Mesenchymal stem cell (in vitro differentiated cells and primary cell): ENCODE data around the gene ZNF75A.

Source experiments
- DNase-seq: peaks from one replicate; pipeline ENCODE4 v3.0.0-alpha.2; 2013
- H2AFZ ChIP-seq: one replicate; pipeline ENCODE4 v1.6.1; 2013; ENCODE audit warnings: low read depth, mild to moderate bottlenecking, control low read depth, inconsistent platforms, low read length, moderate library complexity
- H2AK5ac ChIP-seq: 2 replicates; pipeline ENCODE4 v1.6.1; 2013; ENCODE audit warnings: low read length, moderate library complexity, mild to moderate bottlenecking, inconsistent platforms; ENCODE audit not compliant: severe bottlenecking
- H2BK120ac ChIP-seq: one replicate; pipeline ENCODE4 v1.6.1; 2013; ENCODE audit warnings: low read depth, mild to moderate bottlenecking, inconsistent platforms, low read length, moderate library complexity
- H2BK12ac ChIP-seq, 2 experiments: one replicate each; pipeline ENCODE4 v1.6.1; 2013; ENCODE audit warnings: inconsistent platforms in 2 of 2, low read length in 2 of 2, mild to moderate bottlenecking in 2 of 2, moderate library complexity in 2 of 2, control low read depth in 1 of 2
- H2BK15ac ChIP-seq: one replicate; pipeline ENCODE4 v1.6.1; 2013; ENCODE audit warnings: mild to moderate bottlenecking, low read depth, inconsistent platforms; ENCODE audit not compliant: poor library complexity, severe bottlenecking
- H2BK5ac ChIP-seq: 2 replicates; pipeline ENCODE4 v1.6.1; 2013; ENCODE audit warnings: low read depth, mild to moderate bottlenecking, low read length, control low read depth, inconsistent platforms; ENCODE audit not compliant: poor library complexity, severe bottlenecking
- H3K14ac ChIP-seq, 2 experiments: one replicate each; pipeline ENCODE4 v1.6.1; 2013; ENCODE audit warnings: inconsistent platforms in 2 of 2, low read length in 2 of 2, control low read depth in 1 of 2, mild to moderate bottlenecking in 1 of 2, moderate library complexity in 1 of 2
- H3K18ac ChIP-seq, 2 experiments: one replicate each; pipeline ENCODE4 v1.6.1; 2013; ENCODE audit warnings: inconsistent platforms in 2 of 2, low read length in 2 of 2, control low read depth in 1 of 2, low read depth in 1 of 2, mild to moderate bottlenecking in 1 of 2
- H3K23ac ChIP-seq, 2 experiments: one replicate each; pipeline ENCODE4 v1.6.1; 2013; ENCODE audit warnings: inconsistent platforms in 2 of 2, low read length in 2 of 2, mild to moderate bottlenecking in 2 of 2, moderate library complexity in 2 of 2, control low read depth in 1 of 2
- H3K27ac ChIP-seq: 2 replicates; pipeline ENCODE4 v1.5.1; 2013; ENCODE audit warnings: mild to moderate bottlenecking, moderate library complexity, low read length, control low read depth, inconsistent platforms; ENCODE audit not compliant: poor library complexity, severe bottlenecking
- H3K27me3 ChIP-seq, 2 experiments: 2 replicates each; pipeline versions ENCODE4 v1.6.1 to v1.7.0; 2013; ENCODE audit warnings: low read length in 2 of 2, mild to moderate bottlenecking in 2 of 2, moderate library complexity in 2 of 2, control low read depth in 1 of 2, inconsistent platforms in 1 of 2; ENCODE audit not compliant: control insufficient read depth in 1 of 2, insufficient read depth in 1 of 2
- H3K36me3 ChIP-seq, 2 experiments: 2 replicates each; pipeline versions ENCODE4 v1.6.1 to v1.7.0; 2013; ENCODE audit warnings: low read length in 2 of 2, control low read depth in 1 of 2, inconsistent platforms in 1 of 2, low read depth in 1 of 2, mild to moderate bottlenecking in 1 of 2; ENCODE audit not compliant: insufficient read depth in 2 of 2, control insufficient read depth in 1 of 2
- H3K4ac ChIP-seq, 2 experiments: one replicate each; pipeline ENCODE4 v1.6.1; 2013; ENCODE audit warnings: inconsistent platforms in 2 of 2, low read length in 2 of 2, mild to moderate bottlenecking in 2 of 2, moderate library complexity in 2 of 2, control low read depth in 1 of 2, low read depth in 1 of 2
- H3K4me1 ChIP-seq: 2 replicates; pipeline ENCODE4 v1.6.1; 2013; ENCODE audit warnings: low read depth, low read length, control low read depth; ENCODE audit not compliant: control insufficient read depth, insufficient read depth
- H3K4me2 ChIP-seq: 2 replicates; pipeline ENCODE4 v1.6.1; 2013; ENCODE audit warnings: low read length, mild to moderate bottlenecking, inconsistent platforms; ENCODE audit not compliant: poor library complexity, severe bottlenecking
- H3K4me3 ChIP-seq, 2 experiments: 2 replicates each; pipeline versions ENCODE4 v1.5.1 to v1.7.0; 2013; ENCODE audit warnings: low read length in 2 of 2, mild to moderate bottlenecking in 2 of 2, control low read depth in 1 of 2, low read depth in 1 of 2; ENCODE audit not compliant: insufficient read depth in 1 of 2
- H3K79me1 ChIP-seq: replicated peaks from 2 replicates; pipeline ENCODE4 v1.6.1; 2013; ENCODE audit warnings: mild to moderate bottlenecking, control low read depth, low read length, inconsistent platforms; ENCODE audit not compliant: poor library complexity, severe bottlenecking
- H3K9ac ChIP-seq: 2 replicates; pipeline ENCODE4 v1.7.0; 2013; ENCODE audit warnings: mild to moderate bottlenecking, low read length, moderate library complexity
- H3K9me3 ChIP-seq: 2 replicates; pipeline ENCODE4 v1.7.0; 2013; ENCODE audit warnings: mild to moderate bottlenecking, low read length; ENCODE audit not compliant: control insufficient read depth
- H4K8ac ChIP-seq: one replicate; pipeline ENCODE4 v1.6.1; 2013; ENCODE audit warnings: inconsistent platforms, mild to moderate bottlenecking, low read length, moderate library complexity
- H4K91ac ChIP-seq: one replicate; pipeline ENCODE4 v1.6.1; 2013; ENCODE audit warnings: mild to moderate bottlenecking, low read length, inconsistent platforms
- WGBS: methylation state at CpG from one replicate; pipeline ENCODE4 v1.1.7; 2013; ENCODE audit warnings: mixed read lengths; 5-methylcytosine and 5-hydroxymethylcytosine counted together

Gene ZNF75A

DNA sequence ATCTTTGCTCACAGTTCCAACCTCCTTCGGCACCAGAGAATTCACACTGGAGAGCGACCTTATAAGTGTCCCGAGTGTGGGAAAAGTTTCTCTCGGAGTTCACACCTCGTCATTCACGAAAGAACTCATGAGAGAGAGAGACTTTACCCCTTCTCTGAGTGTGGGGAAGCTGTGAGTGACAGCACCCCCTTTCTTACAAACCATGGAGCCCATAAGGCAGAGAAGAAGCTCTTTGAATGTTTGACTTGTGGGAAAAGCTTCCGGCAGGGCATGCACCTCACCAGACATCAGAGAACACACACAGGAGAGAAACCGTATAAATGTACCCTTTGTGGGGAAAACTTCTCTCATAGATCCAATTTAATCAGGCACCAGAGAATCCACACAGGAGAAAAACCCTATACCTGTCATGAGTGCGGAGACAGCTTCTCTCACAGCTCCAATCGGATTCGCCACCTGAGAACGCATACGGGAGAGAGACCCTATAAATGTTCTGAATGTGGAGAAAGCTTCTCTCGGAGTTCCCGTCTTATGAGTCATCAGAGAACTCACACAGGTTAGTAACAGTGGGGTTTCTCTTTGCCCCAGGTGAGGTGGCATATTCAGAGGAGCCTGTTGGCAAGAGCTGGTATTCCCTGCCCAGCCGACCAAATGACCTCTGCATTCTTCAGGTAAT is 15.2 kb upstream of the ZNF75A start:
- peaks cover 57% of the 10 kb centered on the region for H3K79me1 ChIP-seq
- H4K91ac ChIP-seq = no peak overlapping the region
- H3K27ac ChIP-seq = no peak overlapping the region
- no peak overlapping the region for H3K4ac ChIP-seq
- H3K9ac ChIP-seq = no peak overlapping the region
- peaks cover 72% of the 10 kb centered on the region for H3K9me3 ChIP-seq
- H3K4me1 ChIP-seq = peaks cover 7% of the 10 kb centered on the region
- 98% methylated on average over 16 of the region's 16 CpGs for WGBS
- H2BK12ac ChIP-seq = no peak overlapping the region
- no peak overlapping the region for H3K23ac ChIP-seq
- H2AFZ ChIP-seq = no peak overlapping the region
- no peak overlapping the region for H3K14ac ChIP-seq
- H3K4me2 ChIP-seq = no peak overlapping the region
- H2AK5ac ChIP-seq = no peak overlapping the region
- no peak overlapping the region for H4K8ac ChIP-seq
- H3K27me3 ChIP-seq = no peaks in the 10 kb centered on the region
- H3K36me3 ChIP-seq = peaks cover 71 to 87% of the 10 kb centered on the region in 2 experiments
- peak overlapping the region in 1 of 2 experiments; percentile 64 for H3K4me3 ChIP-seq
- DNase-seq = no peak
- H2BK120ac ChIP-seq = no peak overlapping the region
- H2BK15ac ChIP-seq = no peak overlapping the region
- no peak overlapping the region for H3K18ac ChIP-seq
- H2BK5ac ChIP-seq = no peak overlapping the region

DNA sequence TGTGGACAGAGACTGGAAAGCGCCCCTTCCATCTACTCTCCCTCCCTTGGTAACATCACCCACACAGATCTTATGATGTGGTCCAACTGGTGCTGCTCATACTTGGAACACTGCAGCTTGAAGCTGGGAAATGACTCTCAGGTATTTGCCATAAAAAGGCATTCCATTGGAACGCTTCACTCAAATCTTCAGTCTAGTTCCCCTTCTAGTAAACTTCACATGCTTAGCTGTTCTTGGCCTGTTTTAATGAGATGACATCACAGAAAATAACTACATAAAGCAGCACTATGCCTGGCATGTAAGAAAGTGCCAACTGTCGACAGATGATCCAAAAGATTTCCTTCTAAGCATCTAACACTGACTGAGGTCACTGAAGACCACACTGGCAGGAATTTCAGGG is 12.7 kb upstream of the ZNF75A start:
- H4K91ac ChIP-seq = no peak overlapping the region
- peak overlapping the region in 1 of 2 experiments; percentile 64 for H3K4me3 ChIP-seq
- no peak for DNase-seq
- 99% methylated on average over 3 of the region's 3 CpGs for WGBS
- peaks cover 83% of the 10 kb centered on the region for H3K9me3 ChIP-seq
- H2AK5ac ChIP-seq = no peak overlapping the region
- no peak overlapping the region for H2BK12ac ChIP-seq
- no peak overlapping the region for H2BK5ac ChIP-seq
- no peak overlapping the region for H3K27ac ChIP-seq
- H3K36me3 ChIP-seq = peaks cover 67 to 78% of the 10 kb centered on the region in 2 experiments
- H3K4me1 ChIP-seq = no peaks in the 10 kb centered on the region
- no peaks in the 10 kb centered on the region for H3K27me3 ChIP-seq
- H3K14ac ChIP-seq = no peak overlapping the region
- no peak overlapping the region for H2BK15ac ChIP-seq
- H3K18ac ChIP-seq = no peak overlapping the region
- no peak overlapping the region for H3K4me2 ChIP-seq
- H2AFZ ChIP-seq = no peak overlapping the region
- H3K23ac ChIP-seq = no peak overlapping the region
- no peak overlapping the region for H4K8ac ChIP-seq
- no peak overlapping the region for H3K4ac ChIP-seq
- H3K79me1 ChIP-seq = peaks cover 63% of the 10 kb centered on the region
- H2BK120ac ChIP-seq = no peak overlapping the region
- no peak overlapping the region for H3K9ac ChIP-seq

DNA sequence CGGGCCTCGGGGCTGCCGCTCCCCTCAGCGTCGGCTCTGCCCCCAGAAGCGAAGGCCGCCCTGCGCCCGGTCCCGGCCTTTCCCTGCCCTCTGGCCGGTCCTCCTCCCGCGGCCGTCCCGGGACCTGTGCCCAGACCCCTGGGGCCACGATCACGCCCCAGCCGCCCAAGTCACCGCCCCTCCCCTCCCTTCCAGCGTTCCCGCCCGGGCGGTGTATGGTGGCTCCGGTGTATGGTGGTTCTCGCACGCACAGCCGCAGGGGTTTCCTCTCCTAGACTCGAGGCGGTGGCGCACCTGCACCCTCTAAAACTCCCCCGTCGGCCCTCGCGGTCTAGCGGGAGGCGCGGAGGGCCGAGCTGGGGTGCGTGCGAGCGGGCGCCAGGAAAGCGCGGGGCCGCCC is 10.1 kb upstream of the ZNF75A start:
- Histone ChIP-seq H3K36me3 (peaks cover 49 to 72% of the 10 kb centered on the region in 2 experiments), H4K91ac (no peak overlapping the region), H3K14ac (no peak overlapping the region), H3K27me3 (no peaks in the 10 kb centered on the region), H2BK15ac (no peak overlapping the region), H3K4ac (no peak overlapping the region), H3K4me1 (no peaks in the 10 kb centered on the region), H3K18ac (no peak overlapping the region), H2BK120ac (no peak overlapping the region), H3K9me3 (peaks cover 86% of the 10 kb centered on the region), H3K9ac (no peak overlapping the region), H2AK5ac (no peak overlapping the region), H3K27ac (no peak overlapping the region), H4K8ac (no peak overlapping the region), H2BK5ac (no peak overlapping the region), H3K23ac (no peak overlapping the region), H2AFZ (no peak overlapping the region), H3K4me2 (no peak overlapping the region), H3K4me3 (peak overlapping the region in 1 of 2 experiments; percentile 38), H2BK12ac (no peak overlapping the region), H3K79me1 (peaks cover 47% of the 10 kb centered on the region)
- DNase-seq = no peak
- WGBS = 97% methylated on average over 45 of the region's 45 CpGs

DNA sequence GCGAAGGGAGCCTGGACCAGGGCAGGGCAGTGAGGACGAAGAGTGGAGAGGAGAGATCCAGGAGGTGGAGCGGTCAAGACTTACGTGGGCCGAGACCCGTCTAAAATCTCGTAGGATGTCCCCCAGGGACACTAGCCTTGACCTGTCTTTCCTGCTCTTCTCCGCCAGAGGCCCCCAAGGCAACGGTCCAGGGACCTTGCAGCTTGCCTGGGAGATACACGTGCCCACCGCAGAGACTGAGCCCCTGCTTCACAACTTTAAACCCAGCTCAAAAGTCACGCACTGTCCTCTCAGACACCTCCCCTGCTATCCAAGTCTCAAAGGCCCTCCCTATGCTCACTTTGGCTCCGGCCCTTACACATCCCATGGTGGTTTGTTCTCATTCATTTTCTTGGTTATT is 9.5 kb upstream of the ZNF75A start:
- DNase-seq = no peak
- Histone ChIP-seq H2BK5ac (no peak overlapping the region), H2BK15ac (no peak overlapping the region), H3K36me3 (peaks cover 46 to 72% of the 10 kb centered on the region in 2 experiments), H2BK120ac (no peak overlapping the region), H3K18ac (no peak overlapping the region), H3K23ac (no peak overlapping the region), H3K4me2 (no peak overlapping the region), H3K79me1 (peaks cover 44% of the 10 kb centered on the region), H2AK5ac (no peak overlapping the region), H3K9me3 (peaks cover 86% of the 10 kb centered on the region), H2BK12ac (no peak overlapping the region), H2AFZ (no peak overlapping the region), H3K4ac (no peak overlapping the region), H4K8ac (no peak overlapping the region), H3K4me1 (no peaks in the 10 kb centered on the region), H4K91ac (no peak overlapping the region), H3K27me3 (no peaks in the 10 kb centered on the region), H3K9ac (no peak overlapping the region), H3K14ac (no peak overlapping the region), H3K4me3 (no peak overlapping the region), H3K27ac (no peak overlapping the region)
- WGBS = 99% methylated on average over 12 of the region's 13 CpGs
